ENCODE measurements around the gene C10orf105.
A peak's percentile ranks its signal among the peaks of the same experiment; 100 is the strongest.

The C10orf105 gene

DNA sequence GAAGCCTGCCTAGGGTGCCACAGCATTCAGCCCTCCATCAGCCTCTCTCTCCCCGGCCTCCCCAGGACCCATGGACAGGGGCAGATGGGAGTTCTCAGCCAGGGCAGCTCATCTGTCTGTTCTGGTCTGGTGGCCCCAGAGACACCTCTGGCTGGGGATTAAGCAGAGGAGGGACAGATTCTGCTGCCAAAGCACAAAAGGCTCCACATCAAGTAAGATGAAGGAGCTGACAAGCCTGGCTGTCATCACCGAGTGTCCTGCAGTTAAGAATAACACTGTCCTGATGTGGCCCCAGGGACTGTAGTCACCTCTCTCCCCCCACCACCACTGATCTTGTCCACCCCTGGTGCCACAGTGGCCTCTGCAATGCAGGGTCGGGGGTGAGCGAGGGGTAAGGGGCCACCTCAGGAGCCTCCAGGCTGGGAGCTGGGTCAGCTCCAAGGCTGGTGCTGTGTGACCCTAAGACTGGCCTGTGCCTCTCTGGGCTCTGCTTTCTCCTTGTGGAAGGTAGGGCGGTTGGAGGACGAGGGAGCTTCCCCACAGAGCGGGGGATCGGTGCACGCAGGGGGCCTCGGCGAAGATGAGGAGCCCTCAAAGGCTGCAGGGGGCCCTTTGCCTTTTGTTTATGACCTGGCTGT is 18.7 kb downstream of the C10orf105 start:
- Histone ChIP-seq H3K36me3 (ENCODE audit: control insufficient read depth, insufficient read depth, low read length) (no peaks in the 10 kb centered on the region), H3K27ac (ENCODE audit: insufficient read depth, low read length, poor library complexity, severe bottlenecking) (no peak overlapping the region)

DNA sequence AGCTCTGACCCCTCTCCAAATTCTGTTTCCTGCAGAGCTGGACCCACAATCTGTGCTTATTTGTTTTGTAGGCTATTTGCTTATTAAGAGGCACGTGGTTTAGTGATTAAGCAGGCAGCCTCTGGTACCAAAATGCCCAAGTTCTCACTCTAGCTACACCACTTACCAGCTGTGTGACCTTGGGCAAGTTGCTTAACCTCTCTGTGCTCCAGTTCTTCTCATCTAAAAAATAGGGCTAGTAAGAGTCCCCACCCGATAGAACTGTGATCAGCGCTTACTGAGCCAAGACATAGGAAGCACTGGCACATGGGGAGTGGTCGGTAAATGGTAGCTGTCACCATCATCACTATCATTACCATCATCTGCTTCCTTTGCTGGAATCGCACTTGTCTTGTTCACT is 20.8 kb downstream of the C10orf105 start:
- H3K4me1 ChIP-seq (ENCODE audit: control insufficient read depth, insufficient read depth, low read length, poor library complexity, severe bottlenecking) = peaks cover 16% of the 10 kb centered on the region
- no peaks in the 10 kb centered on the region for H3K27me3 ChIP-seq (replicated peaks; ENCODE audit: control insufficient read depth, insufficient read depth, low read length, poor library complexity, severe bottlenecking)

More for the DNA sequence above, 18.7 kb downstream of the C10orf105 start:
- H3K9me3 ChIP-seq (ENCODE audit: control insufficient read depth, low read length) = no peaks in the 10 kb centered on the region
- no peak overlapping the region for H3K4me3 ChIP-seq (ENCODE audit: insufficient read depth, low read depth, low read length, poor library complexity, severe bottlenecking)
- DNase-seq = no peak
- no peaks in the 10 kb centered on the region for H3K27me3 ChIP-seq (replicated peaks; ENCODE audit: control insufficient read depth, insufficient read depth, low read length, poor library complexity, severe bottlenecking)
- H3K4me1 ChIP-seq (ENCODE audit: control insufficient read depth, insufficient read depth, low read length, poor library complexity, severe bottlenecking) = peaks cover 5% of the 10 kb centered on the region

DNA sequence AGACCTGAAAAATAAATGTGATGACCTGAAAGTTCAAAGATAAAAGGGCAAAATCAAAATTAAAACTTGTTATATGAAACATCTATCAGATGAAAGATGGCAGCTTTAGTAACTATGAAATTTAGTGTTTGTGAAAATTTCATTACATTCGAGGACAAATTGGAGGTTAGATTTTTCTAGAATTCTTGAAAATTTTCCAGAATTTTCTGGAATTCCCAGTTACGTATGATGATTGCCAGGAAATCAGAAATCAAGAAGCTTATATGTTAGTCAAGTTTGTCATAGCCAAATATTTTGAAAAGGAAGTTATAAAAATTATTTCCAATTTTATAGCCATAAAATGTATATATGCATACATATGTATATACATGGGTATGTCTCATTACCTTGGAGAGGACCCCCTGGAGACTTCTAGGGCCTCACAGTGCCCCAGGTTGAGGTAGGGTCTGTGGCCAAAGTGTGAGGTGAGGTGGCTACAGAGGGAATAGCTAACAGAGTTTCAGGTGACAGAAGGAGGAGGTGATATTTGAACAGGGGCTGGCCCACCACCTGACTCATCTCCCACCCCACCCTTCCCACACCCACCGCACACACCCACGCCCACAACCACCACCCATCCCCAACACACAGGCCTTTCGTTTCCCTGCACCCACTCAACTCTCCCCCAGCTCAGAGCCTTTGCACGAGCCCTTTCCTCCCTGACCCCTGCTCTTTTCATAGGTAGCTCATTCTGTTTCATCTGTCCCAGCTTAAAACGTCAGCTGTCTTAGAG is 21.5 kb downstream of the C10orf105 start:
- DNase-seq = peak in 1 of 3 donors; percentile 41
- Histone ChIP-seq H3K4me1 (ENCODE audit: control insufficient read depth, insufficient read depth, low read length, poor library complexity, severe bottlenecking) (peaks cover 16% of the 10 kb centered on the region), H3K36me3 (ENCODE audit: control insufficient read depth, insufficient read depth, low read length) (no peaks in the 10 kb centered on the region), H3K27ac (ENCODE audit: insufficient read depth, low read length, poor library complexity, severe bottlenecking) (no peak overlapping the region), H3K9me3 (ENCODE audit: control insufficient read depth, low read length) (no peaks in the 10 kb centered on the region), H3K27me3 (replicated peaks; ENCODE audit: control insufficient read depth, insufficient read depth, low read length, poor library complexity, severe bottlenecking) (no peaks in the 10 kb centered on the region), H3K4me3 (ENCODE audit: insufficient read depth, low read depth, low read length, poor library complexity, severe bottlenecking) (no peak overlapping the region)

More for the DNA sequence above, 20.8 kb downstream of the C10orf105 start:
- no peak for DNase-seq
- no peak overlapping the region for H3K4me3 ChIP-seq (ENCODE audit: insufficient read depth, low read depth, low read length, poor library complexity, severe bottlenecking)
- H3K9me3 ChIP-seq (ENCODE audit: control insufficient read depth, low read length) = no peaks in the 10 kb centered on the region
- H3K36me3 ChIP-seq (ENCODE audit: control insufficient read depth, insufficient read depth, low read length) = no peaks in the 10 kb centered on the region
- no peak overlapping the region for H3K27ac ChIP-seq (ENCODE audit: insufficient read depth, low read length, poor library complexity, severe bottlenecking)

GRCh38 chr10:71696628-71697326 is 22.8 kb downstream of the C10orf105 start:
- peaks cover 16% of the 10 kb centered on the region for H3K4me1 ChIP-seq (ENCODE audit: control insufficient read depth, insufficient read depth, low read length, poor library complexity, severe bottlenecking)
- no peaks in the 10 kb centered on the region for H3K27me3 ChIP-seq (replicated peaks; ENCODE audit: control insufficient read depth, insufficient read depth, low read length, poor library complexity, severe bottlenecking)
- H3K27ac ChIP-seq (ENCODE audit: insufficient read depth, low read length, poor library complexity, severe bottlenecking) = no peak overlapping the region
- H3K36me3 ChIP-seq (ENCODE audit: control insufficient read depth, insufficient read depth, low read length) = no peaks in the 10 kb centered on the region
- no peaks in the 10 kb centered on the region for H3K9me3 ChIP-seq (ENCODE audit: control insufficient read depth, low read length)
- no peak overlapping the region for H3K4me3 ChIP-seq (ENCODE audit: insufficient read depth, low read depth, low read length, poor library complexity, severe bottlenecking)
- peak; percentile 14 to 47 (median 30) for DNase-seq

DNA sequence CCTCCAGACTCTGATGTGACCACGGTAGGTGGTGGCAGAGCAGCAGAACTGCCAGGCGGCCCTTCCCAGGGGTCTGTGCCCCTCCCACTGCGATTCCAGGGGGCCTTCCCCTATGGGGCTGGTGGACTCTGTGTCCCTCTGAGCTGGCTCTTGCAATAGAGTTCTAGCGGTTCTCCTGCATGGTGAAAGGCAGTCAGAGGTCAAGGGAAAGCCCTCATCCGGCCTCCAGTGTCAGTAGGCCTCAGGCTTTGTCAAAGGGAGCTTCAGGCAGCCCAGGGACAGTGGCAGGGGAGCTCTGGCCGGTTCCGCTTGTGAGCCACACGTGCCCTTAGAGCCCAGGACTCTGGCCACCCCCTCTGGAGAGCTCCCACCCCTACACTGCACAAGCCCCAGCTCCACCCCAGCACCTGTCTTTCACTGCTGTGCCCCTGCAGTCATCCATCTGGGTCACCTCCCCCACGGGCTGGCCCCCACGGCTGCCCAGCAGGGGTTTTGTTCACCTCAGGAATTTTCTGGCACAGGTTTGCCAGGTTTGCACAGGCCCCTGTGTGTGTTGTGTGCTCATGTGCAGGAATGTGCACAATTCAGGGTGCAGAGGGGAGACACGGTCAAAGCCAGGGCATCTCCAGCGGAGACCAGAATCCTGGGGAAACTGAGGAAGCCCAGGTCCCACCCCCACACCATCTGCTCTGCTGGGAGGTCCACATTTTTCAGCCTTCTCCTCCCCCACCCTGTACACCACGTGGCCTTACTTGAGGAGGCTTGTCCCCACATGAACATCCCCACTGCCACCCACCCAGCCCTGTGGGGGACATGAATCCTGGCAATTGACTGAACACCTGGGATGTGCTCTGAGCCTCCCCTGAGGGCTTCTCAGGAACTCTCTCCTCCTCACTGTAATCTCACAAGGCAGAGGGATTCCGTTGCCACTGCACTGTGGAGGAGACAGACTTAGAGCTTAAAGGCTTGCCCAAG is 23.8 kb downstream of the C10orf105 start:
- Histone ChIP-seq H3K27me3 (replicated peaks; ENCODE audit: control insufficient read depth, insufficient read depth, low read length, poor library complexity, severe bottlenecking) (no peaks in the 10 kb centered on the region), H3K36me3 (ENCODE audit: control insufficient read depth, insufficient read depth, low read length) (no peaks in the 10 kb centered on the region), H3K4me1 (ENCODE audit: control insufficient read depth, insufficient read depth, low read length, poor library complexity, severe bottlenecking) (peaks cover 16% of the 10 kb centered on the region), H3K27ac (ENCODE audit: insufficient read depth, low read length, poor library complexity, severe bottlenecking) (no peak overlapping the region), H3K4me3 (ENCODE audit: insufficient read depth, low read depth, low read length, poor library complexity, severe bottlenecking) (no peak overlapping the region), H3K9me3 (ENCODE audit: control insufficient read depth, low read length) (no peaks in the 10 kb centered on the region)
- DNase-seq = no peak

DNA sequence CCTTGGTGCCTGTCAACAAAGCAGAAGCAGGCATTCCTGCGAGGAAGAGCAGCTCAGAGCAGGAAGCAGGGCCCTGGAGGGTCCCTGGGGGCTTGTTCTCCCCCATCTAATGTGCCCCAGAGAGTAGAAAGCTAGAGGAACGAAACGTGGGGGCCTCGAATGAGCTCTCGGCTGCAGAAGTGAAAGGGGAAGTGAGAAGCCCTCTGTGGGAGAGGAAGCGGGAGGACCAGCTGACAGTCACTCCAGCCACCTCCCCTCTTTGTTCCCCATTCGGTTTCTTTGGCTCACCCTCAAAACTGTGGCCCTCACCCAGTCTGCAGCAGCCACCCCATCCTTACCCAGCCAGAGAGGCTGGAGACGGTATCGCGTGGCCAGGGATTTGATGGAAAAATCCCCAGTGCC is 25.0 kb downstream of the C10orf105 start:
- no peak for DNase-seq
- H3K36me3 ChIP-seq (ENCODE audit: control insufficient read depth, insufficient read depth, low read length) = no peaks in the 10 kb centered on the region
- peaks cover 16% of the 10 kb centered on the region for H3K4me1 ChIP-seq (ENCODE audit: control insufficient read depth, insufficient read depth, low read length, poor library complexity, severe bottlenecking)
- no peaks in the 10 kb centered on the region for H3K9me3 ChIP-seq (ENCODE audit: control insufficient read depth, low read length)
- no peak overlapping the region for H3K27ac ChIP-seq (ENCODE audit: insufficient read depth, low read length, poor library complexity, severe bottlenecking)
- H3K27me3 ChIP-seq (replicated peaks; ENCODE audit: control insufficient read depth, insufficient read depth, low read length, poor library complexity, severe bottlenecking) = no peaks in the 10 kb centered on the region
- H3K4me3 ChIP-seq (ENCODE audit: insufficient read depth, low read depth, low read length, poor library complexity, severe bottlenecking) = peak overlapping the region; percentile 11

- Histone ChIP-seq H3K9me3 (ENCODE audit: control insufficient read depth, low read length) (no peaks in the 10 kb centered on the region), H3K27ac (ENCODE audit: insufficient read depth, low read length, poor library complexity, severe bottlenecking) (no peak overlapping the region), H3K27me3 (replicated peaks; ENCODE audit: control insufficient read depth, insufficient read depth, low read length, poor library complexity, severe bottlenecking) (no peaks in the 10 kb centered on the region), H3K4me1 (ENCODE audit: control insufficient read depth, insufficient read depth, low read length, poor library complexity, severe bottlenecking) (peaks cover 16% of the 10 kb centered on the region), H3K4me3 (ENCODE audit: insufficient read depth, low read depth, low read length, poor library complexity, severe bottlenecking) (peak overlapping the region; percentile 11), H3K36me3 (ENCODE audit: control insufficient read depth, insufficient read depth, low read length) (no peaks in the 10 kb centered on the region)
- DNase-seq = no peak
Observed at GRCh38 chr10:71694039-71694501, 25.5 kb downstream of the C10orf105 start.

GRCh38 chr10:71693377-71693776 is 26.2 kb downstream of the C10orf105 start:
- no peaks in the 10 kb centered on the region for H3K9me3 ChIP-seq (ENCODE audit: control insufficient read depth, low read length)
- H3K4me1 ChIP-seq (ENCODE audit: control insufficient read depth, insufficient read depth, low read length, poor library complexity, severe bottlenecking) = peaks cover 12% of the 10 kb centered on the region
- H3K27ac ChIP-seq (ENCODE audit: insufficient read depth, low read length, poor library complexity, severe bottlenecking) = no peak overlapping the region
- no peak for DNase-seq
- no peaks in the 10 kb centered on the region for H3K27me3 ChIP-seq (replicated peaks; ENCODE audit: control insufficient read depth, insufficient read depth, low read length, poor library complexity, severe bottlenecking)
- no peaks in the 10 kb centered on the region for H3K36me3 ChIP-seq (ENCODE audit: control insufficient read depth, insufficient read depth, low read length)
- H3K4me3 ChIP-seq (ENCODE audit: insufficient read depth, low read depth, low read length, poor library complexity, severe bottlenecking) = no peak overlapping the region

- DNase-seq = no peak
- Histone ChIP-seq H3K36me3 (ENCODE audit: control insufficient read depth, insufficient read depth, low read length) (no peaks in the 10 kb centered on the region), H3K4me3 (ENCODE audit: insufficient read depth, low read depth, low read length, poor library complexity, severe bottlenecking) (no peak overlapping the region), H3K27ac (ENCODE audit: insufficient read depth, low read length, poor library complexity, severe bottlenecking) (no peak overlapping the region), H3K9me3 (ENCODE audit: control insufficient read depth, low read length) (no peaks in the 10 kb centered on the region), H3K27me3 (replicated peaks; ENCODE audit: control insufficient read depth, insufficient read depth, low read length, poor library complexity, severe bottlenecking) (no peaks in the 10 kb centered on the region), H3K4me1 (ENCODE audit: control insufficient read depth, insufficient read depth, low read length, poor library complexity, severe bottlenecking) (peaks cover 11% of the 10 kb centered on the region)
Observed at GRCh38 chr10:71692598-71693306, 26.8 kb downstream of the C10orf105 start.

Measured in effector memory CD4-positive, alpha-beta T cell (primary cell).